Endothelial cell of umbilical vein (primary cell): Measurements from ENCODE around the gene CHN2. TPM values are rescaled to one million over a fixed set of nuclear protein-coding genes. Genes with fewer than 3 reads are reported as not detected.

Source experiments
- BruUV-seq: library from RNA; stranded (reverse); fragments of 400-500 nt; replicated peaks from 2 replicates; lab custom pipeline; 2021; lab: Mats Ljungman, UMichigan
- CTCF ChIA-PET: fragments of 300-600, 350-600 bp; sonication (Branson Sonifier 250); formaldehyde crosslinking; loops from one replicate; lab custom pipeline; 2021; ENCODE audit warnings: antibody characterized with exemption, inconsistent platforms; lab: Charles Lee
- POLR2A ChIA-PET: fragments of 300-600, 350-600 bp; sonication (Branson Sonifier 250); formaldehyde crosslinking; loops from one replicate; lab custom pipeline; 2021; ENCODE audit warnings: antibody characterized with exemption, inconsistent platforms; lab: Charles Lee
- DNase-seq: peaks from one replicate; pipeline ENCODE4 v3.0.0-alpha.2; 2011; ENCODE audit warnings: low read depth, low spot score
- FAIRE-seq: peaks from 2 replicates; lab custom pipeline; 2011; peaks lifted over from hg19 to GRCh38; lab: Jason Lieb, UNC
- H2AFZ ChIP-seq: 2 replicates; pipeline ENCODE4 v1.6.0; 2012; ENCODE audit warnings: low read depth, low read length, control low read depth, inconsistent platforms
- H3K27ac ChIP-seq: 2 replicates; pipeline ENCODE4 v1.5.1; 2011; ENCODE audit warnings: low read depth, mild to moderate bottlenecking, control low read depth, low read length, moderate library complexity; ENCODE audit not compliant: insufficient read depth
- H3K27me3 ChIP-seq, 2 experiments: 2 replicates each; pipeline versions ENCODE4 v1.6.0 to v1.6.1; 2011; ENCODE audit warnings: low read length in 2 of 2, mixed read lengths in 1 of 2; ENCODE audit not compliant: control insufficient read depth in 2 of 2, insufficient read depth in 2 of 2
- H3K36me3 ChIP-seq, 2 experiments: 2 replicates in 1 of 2; 3 replicates in 1 of 2; pipeline ENCODE4 v1.5.1; 2011; ENCODE audit warnings: low read length in 2 of 2, mild to moderate bottlenecking in 1 of 2, moderate library complexity in 1 of 2; ENCODE audit not compliant: control insufficient read depth in 2 of 2, insufficient read depth in 2 of 2; ENCODE audit errors: extremely low read depth in 1 of 2
- H3K4me1 ChIP-seq: 3 replicates; pipeline ENCODE4 v1.5.1; 2011; ENCODE audit warnings: mild to moderate bottlenecking, low read length; ENCODE audit not compliant: control insufficient read depth, insufficient read depth; ENCODE audit errors: extremely low read depth
- H3K4me2 ChIP-seq: 2 replicates; pipeline ENCODE4 v1.6.1; 2011; ENCODE audit warnings: low read length, control low read depth, mixed read lengths; ENCODE audit not compliant: insufficient read depth
- H3K4me3 ChIP-seq, 3 experiments: fragments of 200-600 bp in 1 of 3; sonication (generic), shearing (Covaris generic) in 1 of 3; replicated peaks in 1 of 3; 2 replicates each; pipeline ENCODE4 v1.5.1; 2011 to 2016; ENCODE audit warnings: control low read depth in 3 of 3, low read length in 3 of 3, mild to moderate bottlenecking in 2 of 3, inconsistent platforms in 1 of 3, low read depth in 1 of 3, moderate library complexity in 1 of 3; ENCODE audit not compliant: insufficient read depth in 1 of 3
- H3K79me2 ChIP-seq: 2 replicates; pipeline ENCODE4 v1.6.0; 2012; ENCODE audit warnings: low read length, inconsistent platforms; ENCODE audit not compliant: control insufficient read depth, insufficient read depth
- H3K9ac ChIP-seq: replicated peaks from 2 replicates; pipeline ENCODE3; 2011; ENCODE audit warnings: low read length, control low read depth; ENCODE audit not compliant: insufficient read depth; ENCODE audit errors: extremely low read depth
- H3K9me1 ChIP-seq: replicated peaks from 3 replicates; pipeline ENCODE4 v1.6.0; 2011; ENCODE audit warnings: mild to moderate bottlenecking, low read length; ENCODE audit not compliant: control insufficient read depth, insufficient read depth; ENCODE audit errors: extremely low read depth
- H3K9me3 ChIP-seq: replicated peaks from 2 replicates; pipeline ENCODE4 v1.5.1; 2012; ENCODE audit warnings: low read length, inconsistent platforms; ENCODE audit not compliant: control insufficient read depth, insufficient read depth
- H4K20me1 ChIP-seq: replicated peaks from 2 replicates; pipeline ENCODE3; 2011; ENCODE audit warnings: mild to moderate bottlenecking, low read length; ENCODE audit not compliant: control insufficient read depth, insufficient read depth; ENCODE audit errors: extremely low read depth
- CTCF ChIP-seq, 2 donors: IDR thresholded peaks; 1 replicate in 1 of 2; 2 replicates in 1 of 2; pipeline ENCODE4 v1.5.1; 2011; ENCODE audit warnings: low read length in 2 of 2, mild to moderate bottlenecking in 2 of 2, moderate library complexity in 2 of 2, control low read depth in 1 of 2, inconsistent platforms in 1 of 2, low read depth in 1 of 2; ENCODE audit not compliant: insufficient read depth in 1 of 2; ENCODE audit errors: extremely low read depth in 1 of 2
- EZH2 ChIP-seq: IDR thresholded peaks from 2 replicates; pipeline ENCODE4 v1.6.1; 2012; ENCODE audit warnings: borderline replicate concordance, low read depth, mild to moderate bottlenecking, moderate library complexity, low read length, inconsistent platforms; ENCODE audit not compliant: severe bottlenecking
- FOS ChIP-seq: IDR thresholded peaks from 2 replicates; pipeline ENCODE4 v1.6.1; 2011; ENCODE audit warnings: mild to moderate bottlenecking, low read length, moderate library complexity, borderline replicate concordance; ENCODE audit not compliant: insufficient read depth
- GATA2 ChIP-seq: IDR thresholded peaks from 2 replicates; pipeline ENCODE4 v1.7.0; 2011; ENCODE audit warnings: low read depth, mild to moderate bottlenecking, moderate library complexity, mixed read lengths, low read length; ENCODE audit not compliant: insufficient read length, insufficient read depth
- JUN ChIP-seq: IDR thresholded peaks from 2 replicates; pipeline ENCODE4 v1.6.1; 2011; ENCODE audit warnings: borderline replicate concordance, low read depth; ENCODE audit not compliant: insufficient read length, insufficient read depth
- MAX ChIP-seq: IDR thresholded peaks from 2 replicates; pipeline ENCODE4 v1.6.1; 2011; ENCODE audit not compliant: insufficient read depth, insufficient read length
- MYC ChIP-seq: IDR thresholded peaks from one replicate; pipeline ENCODE4 v1.6.1; 2011; ENCODE audit warnings: mild to moderate bottlenecking, low read depth, low read length
- POLR2A ChIP-seq: IDR thresholded peaks from 2 replicates; pipeline ENCODE4 v1.6.1; 2012; ENCODE audit warnings: low read depth, mild to moderate bottlenecking, control low read depth, low read length
- POLR2AphosphoS5 ChIP-seq: IDR thresholded peaks from 2 replicates; pipeline ENCODE4 v1.6.1; 2012; ENCODE audit warnings: low read depth, mild to moderate bottlenecking, control low read depth, low read length, moderate library complexity; ENCODE audit not compliant: insufficient read depth
- dilution Hi-C: fragments of 300-500 bp; cut with MboI; formaldehyde crosslinking; loops from one replicate; pipeline ENCODE4 v1.15.0; 2019; ENCODE audit warnings: low sequenced_read_pairs; ENCODE audit not compliant: extremely low pct_ligation_motif_present
- intact Hi-C: fragments of 100-400 bp; cut with micrococcal nuclease; formaldehyde crosslinking; loops from one replicate; pipeline ENCODE4 v1.10.0; 2022
- polyA plus RNA-seq, 4 experiments: library from polyadenylated mRNA; depleted of rRNA in 3 of 4; stranded (reverse) in 3 of 4; unstranded in 1 of 4; fragments of >200 nt; gene quantifications; 2 replicates each; pipeline versions ENCODE4 v1.2.1 to v1.2.3, GENCODE V29; 2011 to 2012; ENCODE audit warnings: missing spikeins in 1 of 4
- total RNA-seq: library from RNA; stranded (reverse); gene quantifications from 2 replicates; pipeline ENCODE4 v1.2.3, GENCODE V29; 2021

Gene CHN2
- total and polyA plus RNA-seq, 2 donors (not counting 3 experiments of a cell fraction or from before 2014, with no cell fraction given) = 1.4 to 5.0 TPM

GRCh38 chr7:29363636-29364425 is 169.3 kb downstream of the CHN2 start:
- no peaks in the 10 kb centered on the region for H3K9me1 ChIP-seq
- no peak for TF ChIP-seq FOS
- no peak for TF ChIP-seq JUN
- TF ChIP-seq POLR2A = no peak
- no peak for TF ChIP-seq POLR2AphosphoS5
- TF ChIP-seq MYC = no peak
- TF ChIP-seq GATA2 = no peak
- H3K4me2 ChIP-seq = no peak overlapping the region
- no peaks in the 10 kb centered on the region for H3K79me2 ChIP-seq
- FAIRE-seq (no peak), DNase-seq (no peak)
- no peaks in the 10 kb centered on the region for H3K4me1 ChIP-seq
- no TSS peak for BruUV-seq
- H3K27ac ChIP-seq = no peak overlapping the region
- H3K4me3 ChIP-seq = no peak overlapping the region
- no peaks in the 10 kb centered on the region for H3K9me3 ChIP-seq
- no peaks in the 10 kb centered on the region for H3K36me3 ChIP-seq
- no peaks in the 10 kb centered on the region for H4K20me1 ChIP-seq
- CTCF ChIA-PET = interaction anchor here (0.9 to 1.6 kb wide), 3 partner anchors 23 to 257 kb away, joined by 3 to 6 read pairs (median 4); no protein-coding TSS in a partner anchor
- H3K27me3 ChIP-seq = peaks cover 0 to 5% of the 10 kb centered on the region in 2 experiments
- dilution Hi-C loops = no loop called here
- POLR2A ChIA-PET = no interaction called here
- H3K9ac ChIP-seq = no peak overlapping the region
- intact Hi-C loops = no loop called here
- H2AFZ ChIP-seq = no peak overlapping the region

DNA sequence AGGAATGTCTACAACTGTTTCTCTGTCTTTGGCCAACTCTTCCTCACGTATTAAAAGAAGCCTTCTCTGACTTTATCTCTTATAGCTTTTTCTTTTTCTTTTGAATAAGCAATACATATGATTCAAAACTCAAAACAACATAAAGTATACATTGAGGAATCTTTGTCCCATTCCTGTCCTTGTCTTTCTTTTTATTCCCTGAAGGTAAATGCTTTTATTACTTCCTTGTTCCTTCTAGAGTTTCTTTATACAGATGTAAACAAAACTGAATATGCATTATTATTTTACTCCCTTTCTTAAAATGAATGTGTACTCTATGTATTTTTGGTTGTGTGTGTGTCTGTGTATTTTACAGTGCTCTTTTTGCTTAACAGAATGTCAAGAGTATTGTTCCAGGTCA is 170.1 kb downstream of the CHN2 start:
- H3K27me3 ChIP-seq = peaks cover 0 to 5% of the 10 kb centered on the region in 2 experiments
- H3K9me3 ChIP-seq = no peaks in the 10 kb centered on the region
- DNase-seq (no peak), FAIRE-seq (no peak)
- no peaks in the 10 kb centered on the region for H4K20me1 ChIP-seq
- CTCF ChIA-PET = interaction anchor here (0.9 to 1.6 kb wide), 3 partner anchors 22 to 258 kb away, joined by 3 to 6 read pairs (median 4); no protein-coding TSS in a partner anchor
- no peaks in the 10 kb centered on the region for H3K36me3 ChIP-seq
- intact Hi-C loops = no loop called here
- no TSS peak for BruUV-seq
- POLR2A ChIA-PET = no interaction called here
- H3K9me1 ChIP-seq = no peaks in the 10 kb centered on the region
- H3K4me2 ChIP-seq = no peak overlapping the region
- H3K79me2 ChIP-seq = no peaks in the 10 kb centered on the region
- H2AFZ ChIP-seq = no peak overlapping the region
- dilution Hi-C loops = no loop called here
- no peak overlapping the region for H3K9ac ChIP-seq
- TF ChIP-seq MYC = no peak
- TF ChIP-seq EZH2 = no peak
- no peak for TF ChIP-seq FOS
- TF ChIP-seq MAX = no peak
- TF ChIP-seq JUN = no peak
- TF ChIP-seq CTCF (IDR thresholded peaks at IDR 0.05; ENCODE audit: extremely low read depth in 1 of 2, insufficient read depth in 1 of 2, low read depth in 1 of 2, low read length in 2 of 2) = no peak
- TF ChIP-seq POLR2AphosphoS5 = no peak
- no peak for TF ChIP-seq GATA2
- no peak for TF ChIP-seq POLR2A
- H3K4me3 ChIP-seq = no peak overlapping the region
- no peaks in the 10 kb centered on the region for H3K4me1 ChIP-seq
- H3K27ac ChIP-seq = no peak overlapping the region
